Calu3 (cell line): ENCODE results near the gene KCNC4. TPM values are rescaled to one million over a fixed set of nuclear protein-coding genes. Genes with fewer than 3 reads are reported as not detected.

Source experiments
- BruUV-seq: library from RNA; stranded (reverse); fragments of 400-500 nt; replicated peaks from 2 replicates; lab custom pipeline; 2021; lab: Mats Ljungman, UMichigan
- CTCF ChIA-PET: fragments of 300-600 bp; sonication (Branson Sonifier 250); formaldehyde crosslinking; loops from one replicate; lab custom pipeline; 2022; ENCODE audit warnings: antibody characterized with exemption; lab: Charles Lee
- DNase-seq: peaks from one replicate; pipeline ENCODE4 v3.0.0; 2022
- H3K27ac Mint-ChIP-seq: one replicate; pipeline ENCODE4 v1.8.0; 2022; ENCODE audit warnings: mixed read lengths; ENCODE audit not compliant: unreplicated experiment
- H3K27me3 Mint-ChIP-seq: one replicate; pipeline ENCODE4 v1.8.0; 2022; ENCODE audit warnings: mixed read lengths; ENCODE audit not compliant: unreplicated experiment
- H3K36me3 Mint-ChIP-seq: one replicate; pipeline ENCODE4 v1.8.0; 2022; ENCODE audit warnings: mild to moderate bottlenecking, moderate library complexity, mixed read lengths; ENCODE audit not compliant: insufficient read depth, unreplicated experiment
- H3K4me1 Mint-ChIP-seq: one replicate; pipeline ENCODE4 v1.8.0; 2022; ENCODE audit warnings: mild to moderate bottlenecking, low read depth, mixed read lengths; ENCODE audit not compliant: unreplicated experiment
- H3K4me3 Mint-ChIP-seq: one replicate; pipeline ENCODE4 v1.8.0; 2022; ENCODE audit warnings: mild to moderate bottlenecking, low read depth, moderate library complexity, mixed read lengths; ENCODE audit not compliant: unreplicated experiment
- H3K9me3 Mint-ChIP-seq: one replicate; pipeline ENCODE4 v1.8.0; 2022; ENCODE audit warnings: low read depth, mixed read lengths; ENCODE audit not compliant: unreplicated experiment
- intact Hi-C: fragments of 100-400 bp; cut with micrococcal nuclease; formaldehyde crosslinking; loops from one replicate; pipeline ENCODE4 v1.10.0; 2022; ENCODE audit not compliant: unreplicated experiment
- total RNA-seq: library from RNA; stranded (reverse); gene quantifications from 2 replicates; pipeline ENCODE4 v1.2.3, GENCODE V29; 2022
- TF ChIP-seq, protein P1 (sequence below): fragments of 200-600 bp; IDR thresholded peaks from one replicate; pipeline ENCODE4 v1.8.0; 2022; ENCODE audit warnings: antibody characterized with exemption; ENCODE audit not compliant: unreplicated experiment

The KCNC4 gene
- total RNA-seq, 1 experiment from 2014 or later = 24.3 TPM

DNA sequence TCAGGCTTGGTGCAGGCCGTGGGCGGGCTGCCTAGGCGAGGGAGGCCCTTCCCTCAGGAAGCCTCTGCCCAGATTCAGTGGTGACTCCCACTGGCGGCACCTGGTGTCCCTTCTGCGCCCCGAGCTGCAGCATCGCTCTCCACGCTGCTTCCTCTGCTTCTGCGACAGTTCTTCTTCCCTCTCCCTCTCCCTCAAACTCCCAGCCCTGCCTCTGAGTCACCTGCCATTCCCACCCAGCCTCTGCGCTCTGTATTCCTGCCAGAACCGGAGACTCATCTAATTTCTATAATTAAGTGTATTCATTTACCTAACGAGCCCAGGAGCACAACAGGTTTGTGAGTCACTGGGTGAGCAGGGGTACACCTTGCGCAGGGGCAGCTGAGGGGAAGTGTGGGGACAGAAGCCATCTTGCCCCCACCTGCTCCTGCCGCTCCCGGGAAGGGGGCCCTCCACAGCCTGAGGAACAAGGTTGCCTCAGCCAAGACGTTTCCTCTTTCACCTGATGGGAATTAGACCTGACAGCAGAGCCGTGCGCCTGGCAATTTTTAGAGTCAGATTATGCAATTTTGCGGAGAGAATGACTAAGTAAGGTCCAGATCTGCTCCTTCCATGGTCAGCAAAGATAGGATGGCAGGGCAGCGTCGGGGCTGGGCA, 19.4 kb downstream of the KCNC4 start:
- Mint-ChIP-seq H3K36me3 (peaks cover 7% of the 10 kb centered on the region), H3K27ac (no peak overlapping the region), H3K27me3 (no peaks in the 10 kb centered on the region), H3K4me1 (peaks cover 22% of the 10 kb centered on the region), H3K4me3 (no peak overlapping the region), H3K9me3 (no peaks in the 10 kb centered on the region)
- CTCF ChIA-PET = no interaction called here
- no peak for DNase-seq
- TF ChIP-seq, protein P1, sequence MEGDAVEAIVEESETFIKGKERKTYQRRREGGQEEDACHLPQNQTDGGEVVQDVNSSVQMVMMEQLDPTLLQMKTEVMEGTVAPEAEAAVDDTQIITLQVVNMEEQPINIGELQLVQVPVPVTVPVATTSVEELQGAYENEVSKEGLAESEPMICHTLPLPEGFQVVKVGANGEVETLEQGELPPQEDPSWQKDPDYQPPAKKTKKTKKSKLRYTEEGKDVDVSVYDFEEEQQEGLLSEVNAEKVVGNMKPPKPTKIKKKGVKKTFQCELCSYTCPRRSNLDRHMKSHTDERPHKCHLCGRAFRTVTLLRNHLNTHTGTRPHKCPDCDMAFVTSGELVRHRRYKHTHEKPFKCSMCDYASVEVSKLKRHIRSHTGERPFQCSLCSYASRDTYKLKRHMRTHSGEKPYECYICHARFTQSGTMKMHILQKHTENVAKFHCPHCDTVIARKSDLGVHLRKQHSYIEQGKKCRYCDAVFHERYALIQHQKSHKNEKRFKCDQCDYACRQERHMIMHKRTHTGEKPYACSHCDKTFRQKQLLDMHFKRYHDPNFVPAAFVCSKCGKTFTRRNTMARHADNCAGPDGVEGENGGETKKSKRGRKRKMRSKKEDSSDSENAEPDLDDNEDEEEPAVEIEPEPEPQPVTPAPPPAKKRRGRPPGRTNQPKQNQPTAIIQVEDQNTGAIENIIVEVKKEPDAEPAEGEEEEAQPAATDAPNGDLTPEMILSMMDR = no peak
- no TSS peak for BruUV-seq
- intact Hi-C loops = no loop called here

DNA sequence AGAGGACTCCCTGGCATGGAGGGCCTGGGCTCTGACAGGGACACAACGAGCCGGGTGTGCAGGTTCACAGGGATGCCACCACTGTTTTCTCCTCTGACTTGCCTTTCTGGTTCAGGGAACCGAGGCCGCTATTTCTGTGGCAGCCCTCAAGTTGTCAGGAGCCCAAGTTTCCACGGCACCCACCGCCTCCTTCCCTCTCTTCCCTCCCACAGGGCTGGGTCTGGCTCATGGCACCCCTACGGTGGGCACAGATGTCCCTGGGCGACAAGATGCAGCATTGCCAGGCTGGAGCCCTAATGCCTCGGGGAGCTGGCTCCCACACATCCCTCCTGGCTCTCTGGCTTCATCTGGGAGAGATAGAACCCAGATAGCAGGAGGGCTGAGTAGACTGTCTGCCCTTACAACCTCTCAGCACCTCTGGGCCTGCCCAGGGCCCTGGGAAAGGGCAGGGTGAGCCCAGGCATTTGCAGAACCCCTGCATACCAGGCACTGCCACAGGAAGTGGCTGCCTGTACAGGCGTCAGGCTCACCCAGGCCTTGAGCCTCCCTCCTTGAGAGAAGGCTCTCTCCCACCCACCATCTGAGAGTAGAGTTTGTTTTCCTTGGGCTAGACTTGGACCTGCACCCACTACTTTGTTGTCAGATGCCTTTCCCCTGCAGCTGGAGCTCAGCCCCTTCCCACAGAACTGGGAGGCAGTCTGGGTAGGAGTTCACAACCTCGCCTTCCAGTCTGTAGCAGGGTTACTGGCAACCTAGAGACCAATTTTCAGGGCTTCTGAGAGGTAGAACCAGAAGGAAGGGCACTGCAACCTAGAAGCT, 20.5 kb downstream of the KCNC4 start:
- no peak overlapping the region for H3K4me3 Mint-ChIP-seq
- H3K27ac Mint-ChIP-seq = no peak overlapping the region
- no TSS peak for BruUV-seq
- CTCF ChIA-PET = no interaction called here
- H3K36me3 Mint-ChIP-seq = peaks cover 11% of the 10 kb centered on the region
- H3K9me3 Mint-ChIP-seq = no peaks in the 10 kb centered on the region
- no peak for DNase-seq
- intact Hi-C loops = no loop called here
- H3K4me1 Mint-ChIP-seq = peaks cover 32% of the 10 kb centered on the region
- H3K27me3 Mint-ChIP-seq = no peaks in the 10 kb centered on the region
- TF ChIP-seq, protein P1 = no peak

DNA sequence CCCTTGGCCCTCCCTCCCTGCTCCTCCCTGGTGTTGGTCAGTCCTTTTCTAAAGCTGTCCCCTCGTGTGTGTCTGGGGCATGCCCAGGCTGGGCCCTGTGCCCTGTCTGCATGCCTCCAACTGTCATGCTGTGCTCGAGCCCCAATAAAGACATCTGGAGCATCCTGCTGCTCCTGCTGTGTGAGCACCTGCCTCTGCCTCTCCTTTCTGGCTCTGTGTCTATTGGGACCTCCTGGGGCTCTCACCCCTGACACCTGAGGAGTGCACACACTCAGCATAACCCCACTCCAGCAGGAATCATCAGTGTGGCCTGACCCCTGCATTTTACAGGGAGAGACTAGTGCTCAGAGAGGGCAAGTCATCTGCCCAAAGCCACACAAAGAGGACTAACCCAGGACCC, 23.7 kb downstream of the KCNC4 start:
- peak overlapping the region; percentile 95 for H3K27ac Mint-ChIP-seq

GRCh38 chr1:110234691-110235090, 24.6 kb downstream of the KCNC4 start:
- Mint-ChIP-seq H3K4me3 (peak overlapping the region; percentile 61), H3K27ac (peak overlapping the region; percentile 95), H3K27me3 (no peaks in the 10 kb centered on the region), H3K4me1 (peaks cover 59% of the 10 kb centered on the region), H3K36me3 (peaks cover 17% of the 10 kb centered on the region), H3K9me3 (no peaks in the 10 kb centered on the region)
- CTCF ChIA-PET = no interaction called here
- no TSS peak for BruUV-seq
- intact Hi-C loops = no loop called here
- TF ChIP-seq, protein P1 = no peak
- DNase-seq = no peak

More for the DNA sequence above, 23.7 kb downstream of the KCNC4 start:
- no peaks in the 10 kb centered on the region for H3K27me3 Mint-ChIP-seq
- TF ChIP-seq, protein P1 = no peak
- no peaks in the 10 kb centered on the region for H3K9me3 Mint-ChIP-seq
- no peak overlapping the region for H3K4me3 Mint-ChIP-seq
- intact Hi-C loops = no loop called here
- H3K36me3 Mint-ChIP-seq = peaks cover 24% of the 10 kb centered on the region
- no TSS peak for BruUV-seq
- H3K4me1 Mint-ChIP-seq = peaks cover 51% of the 10 kb centered on the region
- CTCF ChIA-PET = no interaction called here
- DNase-seq = no peak
